PC-3 (cell line): ENCODE data around the gene COA5. TPM values are rescaled to one million over a fixed set of nuclear protein-coding genes. Genes with fewer than 3 reads are reported as not detected.

Source experiments
- ATAC-seq: fragments of 200-7000 bp; cut with Tn5 transposase; 2 replicates; pipeline ENCODE4 v1.9.1; 2020; ENCODE audit warnings: mild to moderate bottlenecking, moderate library complexity
- BruUV-seq: library from RNA; stranded (reverse); fragments of 400-500 nt; replicated peaks from 2 replicates; lab custom pipeline; 2021; lab: Mats Ljungman, UMichigan
- CTCF ChIA-PET: fragments of 300-600 bp; sonication (Branson Sonifier 250); formaldehyde crosslinking; loops from one replicate; lab custom pipeline; 2022; ENCODE audit warnings: antibody characterized with exemption; lab: Charles Lee
- POLR2A ChIA-PET: fragments of 300-600 bp; sonication (Branson Sonifier 250); formaldehyde crosslinking; loops from one replicate; lab custom pipeline; 2022; ENCODE audit warnings: antibody characterized with exemption; ENCODE audit not compliant: unreplicated experiment; lab: Charles Lee
- DNase-seq: peaks from one replicate; pipeline ENCODE4 v3.0.0-alpha.2; 2015
- H2AFZ ChIP-seq: fragments of 300-600 bp; sonication (generic); 2 replicates; pipeline ENCODE4 v1.6.0; 2016; ENCODE audit warnings: antibody characterized with exemption, low read length
- H3F3A ChIP-seq: fragments of 300-600 bp; sonication (generic); one replicate; pipeline ENCODE4 v1.6.0; 2017; ENCODE audit warnings: antibody characterized with exemption, low read length, control low read depth, mild to moderate bottlenecking; ENCODE audit not compliant: unreplicated experiment
- H3K27ac ChIP-seq: fragments of 300-600 bp; sonication (generic); 2 replicates; pipeline ENCODE4 v1.5.1; 2016; ENCODE audit warnings: mild to moderate bottlenecking, low read length
- H3K27me3 ChIP-seq: fragments of 300-600 bp; sonication (generic); 2 replicates; pipeline ENCODE4 v1.6.1; 2016; ENCODE audit warnings: low read length, mixed read lengths
- H3K36me3 ChIP-seq: fragments of 300-600 bp; sonication (generic); 2 replicates; pipeline ENCODE4 v1.6.1; 2016; ENCODE audit warnings: low read depth, mixed run types, low read length, mixed read lengths
- H3K4me1 ChIP-seq: fragments of 300-600 bp; sonication (generic); 2 replicates; pipeline ENCODE4 v1.5.1; 2016; ENCODE audit warnings: low read length; ENCODE audit not compliant: insufficient read depth
- H3K4me2 ChIP-seq: fragments of 300-600 bp; sonication (generic); 2 replicates; pipeline ENCODE4 v1.6.0; 2016; ENCODE audit warnings: low read length
- H3K4me3 ChIP-seq: fragments of 300-600 bp; sonication (generic); 2 replicates; pipeline ENCODE4 v1.5.1; 2016; ENCODE audit warnings: mild to moderate bottlenecking, low read length, mixed read lengths
- H3K79me2 ChIP-seq: fragments of 300-600 bp; sonication (generic); 2 replicates; pipeline ENCODE4 v1.6.1; 2017; ENCODE audit warnings: low read length, mixed read lengths
- H3K9ac ChIP-seq: fragments of 300-600 bp; sonication (generic); 2 replicates; pipeline ENCODE4 v1.6.0; 2016; ENCODE audit warnings: mild to moderate bottlenecking, low read length
- H3K9me2 ChIP-seq: fragments of 300-600 bp; sonication (generic); replicated peaks from 2 replicates; pipeline ENCODE4 v1.6.1; 2016; ENCODE audit warnings: mixed run types, low read length, mixed read lengths
- H3K9me3 ChIP-seq: fragments of 300-600 bp; sonication (generic); 2 replicates; pipeline ENCODE4 v1.6.1; 2016; ENCODE audit warnings: low read length, mixed read lengths
- H4K20me1 ChIP-seq: fragments of 300-600 bp; sonication (generic); 2 replicates; pipeline ENCODE4 v1.6.1; 2016; ENCODE audit warnings: low read length, mixed read lengths
- EZH2 ChIP-seq: fragments of 300-600 bp; sonication (generic); IDR thresholded peaks from one replicate; pipeline ENCODE4 v1.6.1; 2017; ENCODE audit warnings: antibody characterized with exemption, mild to moderate bottlenecking, low read length; ENCODE audit not compliant: unreplicated experiment
- EZH2phosphoT487 ChIP-seq: fragments of 300-600 bp; sonication (generic); IDR thresholded peaks from 2 replicates; pipeline ENCODE4 v1.6.1; 2018; ENCODE audit warnings: mild to moderate bottlenecking, antibody characterized with exemption, low read length, borderline replicate concordance
- intact Hi-C: fragments of 100-400 bp; cut with micrococcal nuclease; formaldehyde crosslinking; loops from 2 replicates; pipeline ENCODE4 v1.9.0; 2023
- total RNA-seq: library from RNA; depleted of rRNA; stranded (reverse); fragments of >200 nt; gene quantifications from 2 replicates; pipeline ENCODE4 v1.2.3, GENCODE V29; 2014
- TF ChIP-seq, protein P1 (sequence below): fragments of 300-600 bp; sonication (generic); conservative IDR thresholded peaks from 2 replicates; pipeline ENCODE4 v1.5.1; 2017; ENCODE audit warnings: antibody characterized with exemption, low read depth, mild to moderate bottlenecking, low read length

Gene COA5
- total RNA-seq, 1 experiment from 2014 or later: 37.2 TPM

- H3K9ac ChIP-seq: no peak overlapping the region
- no peaks in the 10 kb centered on the region for H3F3A ChIP-seq
- no peaks in the 10 kb centered on the region for H3K79me2 ChIP-seq
- no TSS peak for BruUV-seq
- H4K20me1 ChIP-seq: no peaks in the 10 kb centered on the region
- H3K27ac ChIP-seq: no peak overlapping the region
- no peaks in the 10 kb centered on the region for H3K9me2 ChIP-seq
- no peak overlapping the region for H3K4me2 ChIP-seq
- TF ChIP-seq EZH2: no peak
- TF ChIP-seq EZH2phosphoT487: no peak
- TF ChIP-seq, protein P1, sequence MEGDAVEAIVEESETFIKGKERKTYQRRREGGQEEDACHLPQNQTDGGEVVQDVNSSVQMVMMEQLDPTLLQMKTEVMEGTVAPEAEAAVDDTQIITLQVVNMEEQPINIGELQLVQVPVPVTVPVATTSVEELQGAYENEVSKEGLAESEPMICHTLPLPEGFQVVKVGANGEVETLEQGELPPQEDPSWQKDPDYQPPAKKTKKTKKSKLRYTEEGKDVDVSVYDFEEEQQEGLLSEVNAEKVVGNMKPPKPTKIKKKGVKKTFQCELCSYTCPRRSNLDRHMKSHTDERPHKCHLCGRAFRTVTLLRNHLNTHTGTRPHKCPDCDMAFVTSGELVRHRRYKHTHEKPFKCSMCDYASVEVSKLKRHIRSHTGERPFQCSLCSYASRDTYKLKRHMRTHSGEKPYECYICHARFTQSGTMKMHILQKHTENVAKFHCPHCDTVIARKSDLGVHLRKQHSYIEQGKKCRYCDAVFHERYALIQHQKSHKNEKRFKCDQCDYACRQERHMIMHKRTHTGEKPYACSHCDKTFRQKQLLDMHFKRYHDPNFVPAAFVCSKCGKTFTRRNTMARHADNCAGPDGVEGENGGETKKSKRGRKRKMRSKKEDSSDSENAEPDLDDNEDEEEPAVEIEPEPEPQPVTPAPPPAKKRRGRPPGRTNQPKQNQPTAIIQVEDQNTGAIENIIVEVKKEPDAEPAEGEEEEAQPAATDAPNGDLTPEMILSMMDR: no peak
- H3K4me3 ChIP-seq: no peak overlapping the region
- no peaks in the 10 kb centered on the region for H3K9me3 ChIP-seq
- no peak overlapping the region for H2AFZ ChIP-seq
- H3K4me1 ChIP-seq: no peaks in the 10 kb centered on the region
- no peaks in the 10 kb centered on the region for H3K27me3 ChIP-seq
- no peaks in the 10 kb centered on the region; the same call in none of the 2 replicates for H3K36me3 ChIP-seq
- DNase-seq (no peak), ATAC-seq (no peak)
- ChIA-PET POLR2A (no interaction called here), CTCF (no interaction called here)
- intact Hi-C loops: no loop called here
These were observed 35.6 kb downstream of the COA5 start for GRCh38 chr2:98572676-98573075.

DNA sequence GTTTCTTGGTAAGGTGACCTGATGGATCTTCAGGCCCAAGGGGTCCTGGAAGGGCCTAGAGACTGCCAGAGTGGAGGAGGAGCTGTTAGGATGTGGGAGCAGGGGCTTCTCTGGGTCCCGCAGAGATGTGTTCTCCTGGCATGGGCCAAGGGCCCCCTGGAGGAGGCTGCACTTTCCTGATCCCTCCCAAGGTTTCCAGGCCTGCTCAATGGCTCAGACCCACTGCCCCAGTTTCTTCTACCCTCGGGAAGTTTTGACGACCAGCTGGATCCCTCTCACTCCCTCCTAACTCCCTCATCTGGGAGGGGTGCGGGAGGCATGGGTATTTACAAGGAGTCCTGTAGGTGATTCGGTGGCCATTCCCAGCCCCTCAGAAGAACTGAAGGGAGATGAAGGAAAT, 36.1 kb downstream of the COA5 start:
- POLR2A ChIA-PET: no interaction called here
- DNase-seq (no peak), ATAC-seq (no peak)
- no peaks in the 10 kb centered on the region for H3F3A ChIP-seq
- no peaks in the 10 kb centered on the region for H4K20me1 ChIP-seq
- no peak overlapping the region for H2AFZ ChIP-seq
- no peaks in the 10 kb centered on the region for H3K4me1 ChIP-seq
- no peak overlapping the region for H3K4me2 ChIP-seq
- intact Hi-C loops: no loop called here
- no peaks in the 10 kb centered on the region for H3K27me3 ChIP-seq
- CTCF ChIA-PET: no interaction called here
- H3K9ac ChIP-seq: no peak overlapping the region
- H3K9me2 ChIP-seq: no peaks in the 10 kb centered on the region
- no peaks in the 10 kb centered on the region for H3K9me3 ChIP-seq
- BruUV-seq: no TSS peak
- H3K79me2 ChIP-seq: no peaks in the 10 kb centered on the region
- H3K36me3 ChIP-seq: no peaks in the 10 kb centered on the region; the same call in none of the 2 replicates
- no peak for TF ChIP-seq EZH2phosphoT487
- TF ChIP-seq, protein P1: no peak
- TF ChIP-seq EZH2: no peak
- H3K27ac ChIP-seq: no peak overlapping the region
- H3K4me3 ChIP-seq: no peak overlapping the region

GRCh38 chr2:98571796-98572195, 36.5 kb downstream of the COA5 start:
- Histone ChIP-seq H3K9ac (no peak overlapping the region), H4K20me1 (no peaks in the 10 kb centered on the region), H3K79me2 (no peaks in the 10 kb centered on the region), H3K27me3 (no peaks in the 10 kb centered on the region), H3K9me3 (no peaks in the 10 kb centered on the region), H3K4me2 (no peak overlapping the region), H3K36me3 (no peaks in the 10 kb centered on the region; the same call in none of the 2 replicates), H3K4me1 (no peaks in the 10 kb centered on the region), H3K9me2 (no peaks in the 10 kb centered on the region), H3F3A (no peaks in the 10 kb centered on the region), H2AFZ (no peak overlapping the region), H3K27ac (no peak overlapping the region), H3K4me3 (no peak overlapping the region)
- ChIA-PET CTCF (no interaction called here), POLR2A (no interaction called here)
- TF ChIP-seq, protein P1: no peak
- TF ChIP-seq EZH2phosphoT487: no peak
- TF ChIP-seq EZH2: no peak
- intact Hi-C loops: no loop called here
- no peak for ATAC-seq
- no TSS peak for BruUV-seq
- no peak for DNase-seq
